Gastrocnemius medialis (tissue), 4 donors: ENCODE results near the gene SLC4A2. TPM values are rescaled to one million over a fixed set of nuclear protein-coding genes. Genes with fewer than 3 reads are reported as not detected.

Experiments used
- ATAC-seq, 2 donors: fragments of 150-250 bp; one replicate each; pipeline ENCODE4 v1.9.1; 2016
- DNase-seq, 2 donors: peaks; one replicate each; pipeline ENCODE4 v3.0.0-alpha.2; 2019
- H3K27ac ChIP-seq, 4 donors: fragments of 200-600 bp; sonication (generic); 1 replicate in 1 of 4; 2 replicates in 3 of 4; pipeline ENCODE4 v1.5.1; 2016 to 2018; ENCODE audit warnings: mild to moderate bottlenecking in 2 of 4, moderate library complexity in 1 of 4
- H3K27me3 ChIP-seq, 3 donors: fragments of 200-600 bp; sonication (generic) in 2 of 3; 1 replicate in 1 of 3; 2 replicates in 2 of 3; pipeline versions ENCODE4 v1.5.1 to v1.6.0; 2016 to 2019; ENCODE audit warnings: mild to moderate bottlenecking in 1 of 3, moderate library complexity in 1 of 3
- H3K36me3 ChIP-seq, 2 donors: fragments of 200-600 bp; sonication (generic) in 1 of 2; one replicate each; pipeline ENCODE4 v1.5.1; 2017 to 2018
- H3K4me1 ChIP-seq, 2 donors: fragments of 200-600 bp; sonication (generic) in 1 of 2; one replicate each; pipeline ENCODE4 v1.5.1; 2016 to 2017; ENCODE audit warnings: mild to moderate bottlenecking in 2 of 2
- H3K4me3 ChIP-seq, 4 donors: fragments of 200-600 bp; sonication (generic) in 3 of 4; 1 replicate in 1 of 4; 2 replicates in 3 of 4; pipeline ENCODE4 v1.5.1; 2016 to 2019; ENCODE audit warnings: mild to moderate bottlenecking in 2 of 4
- H3K9me3 ChIP-seq, 3 donors: fragments of 200-600 bp; sonication (generic) in 2 of 3; 1 replicate in 1 of 3; 2 replicates in 2 of 3; pipeline ENCODE4 v1.5.1; 2016 to 2019
- POLR2A ChIP-seq, 2 donors: fragments of 450-650 bp; IDR thresholded peaks; one replicate each; pipeline ENCODE4 v1.6.1; 2017; ENCODE audit warnings: antibody characterized with exemption in 2 of 2, mild to moderate bottlenecking in 2 of 2, moderate library complexity in 2 of 2
- in situ Hi-C, 4 donors: fragments of 200-750 bp; cut with MboI; loops; one replicate each; pipeline versions ENCODE4 v1.15.0 to v1.8.0; 2017; ENCODE audit warnings: low sequenced_read_pairs in 4 of 4
- intact Hi-C: fragments of 100-400 bp; cut with DNase I; formaldehyde crosslinking; loops from one replicate; pipeline ENCODE4 v1.15.1; 2023; ENCODE audit warnings: low total_unique reads
- total RNA-seq, 4 donors: library from RNA; depleted of rRNA; stranded (reverse); fragments of >200 nt; gene quantifications; one replicate each; pipeline versions ENCODE4 v1.1.0 to v1.2.3, GENCODE V29; 2016
- TF ChIP-seq, protein P1 (sequence below), 5 experiments: fragments of 450-650 bp in 3 of 5; fragments of 200-600 bp in 2 of 5; sonication (generic) in 2 of 5; IDR thresholded peaks in 4 of 5; conservative IDR thresholded peaks in 1 of 5; 1 replicate in 4 of 5; 2 replicates in 1 of 5; pipeline ENCODE4 v1.5.1; 2016 to 2019; ENCODE audit warnings: antibody characterized with exemption in 5 of 5, mild to moderate bottlenecking in 3 of 5, moderate library complexity in 3 of 5

The SLC4A2 gene
- total RNA-seq, 4 donors from 2014 or later = 27.5 to 39.6 (median 33.0) TPM

DNA sequence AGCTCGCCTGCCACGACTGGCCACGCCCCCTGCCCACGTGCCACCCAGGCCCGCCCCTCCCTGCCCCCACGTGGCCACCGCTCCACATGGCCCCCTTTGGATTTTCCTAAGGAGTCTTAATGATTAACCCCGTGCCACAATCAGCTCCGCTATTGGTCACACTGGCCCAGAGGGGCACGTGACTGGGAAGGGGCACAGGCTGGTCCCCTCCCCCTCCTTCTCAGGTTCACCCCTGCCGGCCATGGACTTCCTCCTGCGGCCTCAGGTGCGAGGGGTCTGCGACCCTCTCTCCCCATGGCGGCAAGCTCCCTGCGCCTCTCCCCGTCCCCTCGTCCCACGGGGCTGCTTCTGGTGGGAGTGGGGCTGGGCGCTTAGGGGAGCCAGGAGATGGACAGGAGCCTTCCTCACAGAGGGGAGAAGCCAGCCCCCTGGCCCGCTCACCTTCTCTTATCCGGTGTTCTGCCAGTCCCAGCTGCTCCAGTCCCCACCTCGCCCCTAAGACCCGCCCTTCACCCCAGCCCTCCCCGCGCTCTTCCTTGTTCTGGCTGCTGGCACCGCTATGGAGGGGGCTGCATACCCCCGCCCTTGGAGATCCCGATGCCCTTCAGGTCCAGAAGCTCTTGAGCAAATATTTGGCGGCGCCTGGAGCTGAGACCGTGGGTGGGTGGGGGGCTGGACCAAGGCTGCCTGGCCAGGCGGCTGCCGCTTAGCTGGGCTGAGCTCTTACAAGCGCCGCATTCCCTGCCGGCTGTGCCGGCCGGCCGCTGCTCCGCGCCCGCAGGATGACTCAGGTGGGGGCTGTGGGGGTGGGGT lies 3.2 kb downstream of the SLC4A2 start:
- intact Hi-C loops (no loop called here), in situ Hi-C loops (no loop called here)
- H3K27ac ChIP-seq = peak overlapping the region; percentile 54 to 76 (median 71)
- peaks cover 0 to 31% of the 10 kb centered on the region in 2 donors for H3K36me3 ChIP-seq
- peaks cover 13 to 36% of the 10 kb centered on the region in 2 donors for H3K4me1 ChIP-seq
- DNase-seq = no peak
- TF ChIP-seq, protein P1, sequence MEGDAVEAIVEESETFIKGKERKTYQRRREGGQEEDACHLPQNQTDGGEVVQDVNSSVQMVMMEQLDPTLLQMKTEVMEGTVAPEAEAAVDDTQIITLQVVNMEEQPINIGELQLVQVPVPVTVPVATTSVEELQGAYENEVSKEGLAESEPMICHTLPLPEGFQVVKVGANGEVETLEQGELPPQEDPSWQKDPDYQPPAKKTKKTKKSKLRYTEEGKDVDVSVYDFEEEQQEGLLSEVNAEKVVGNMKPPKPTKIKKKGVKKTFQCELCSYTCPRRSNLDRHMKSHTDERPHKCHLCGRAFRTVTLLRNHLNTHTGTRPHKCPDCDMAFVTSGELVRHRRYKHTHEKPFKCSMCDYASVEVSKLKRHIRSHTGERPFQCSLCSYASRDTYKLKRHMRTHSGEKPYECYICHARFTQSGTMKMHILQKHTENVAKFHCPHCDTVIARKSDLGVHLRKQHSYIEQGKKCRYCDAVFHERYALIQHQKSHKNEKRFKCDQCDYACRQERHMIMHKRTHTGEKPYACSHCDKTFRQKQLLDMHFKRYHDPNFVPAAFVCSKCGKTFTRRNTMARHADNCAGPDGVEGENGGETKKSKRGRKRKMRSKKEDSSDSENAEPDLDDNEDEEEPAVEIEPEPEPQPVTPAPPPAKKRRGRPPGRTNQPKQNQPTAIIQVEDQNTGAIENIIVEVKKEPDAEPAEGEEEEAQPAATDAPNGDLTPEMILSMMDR (IDR thresholded peaks at IDR 0.05 in 4 of 5, conservative IDR thresholded peaks at IDR 0.05 in 1 of 5) = no peak
- no peak for TF ChIP-seq POLR2A (IDR thresholded peaks at IDR 0.05)
- peak overlapping the region in 2 of 4 donors; percentile 29 to 35 for H3K4me3 ChIP-seq
- ATAC-seq = no peak
- no peaks in the 10 kb centered on the region for H3K9me3 ChIP-seq
- H3K27me3 ChIP-seq = no peaks in the 10 kb centered on the region

DNA sequence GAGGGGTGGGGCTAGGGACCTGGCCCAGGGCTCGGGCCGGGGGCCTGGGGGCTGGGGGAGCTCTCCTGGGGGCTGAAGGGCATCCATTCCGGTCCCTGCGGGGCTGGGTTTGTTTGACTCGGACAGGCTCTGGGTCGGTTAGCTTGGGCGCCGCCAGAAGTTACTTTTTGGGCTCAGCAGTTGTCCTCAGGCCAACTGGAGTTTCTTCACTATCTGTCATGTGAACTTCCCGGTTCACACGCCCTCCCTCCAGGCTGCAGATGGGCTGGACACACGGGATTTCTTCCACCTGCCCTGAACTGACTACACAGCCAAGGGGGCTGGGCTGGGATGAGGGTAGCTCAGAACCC lies 3.8 kb downstream of the SLC4A2 start:
- no peaks in the 10 kb centered on the region for H3K27me3 ChIP-seq
- in situ Hi-C loops (no loop called here), intact Hi-C loops (no loop called here)
- peaks cover 13 to 35% of the 10 kb centered on the region in 2 donors for H3K4me1 ChIP-seq
- peak; percentile 23 to 27 for ATAC-seq
- peak overlapping the region; percentile 54 to 76 (median 71) for H3K27ac ChIP-seq
- DNase-seq = peak in 1 of 2 donors; percentile 65
- H3K4me3 ChIP-seq = peak overlapping the region in 2 of 4 donors; percentile 29 to 35
- TF ChIP-seq, protein P1 (IDR thresholded peaks at IDR 0.05 in 4 of 5, conservative IDR thresholded peaks at IDR 0.05 in 1 of 5) = no peak
- no peak for TF ChIP-seq POLR2A (IDR thresholded peaks at IDR 0.05)
- peaks cover 0 to 36% of the 10 kb centered on the region in 2 donors for H3K36me3 ChIP-seq
- H3K9me3 ChIP-seq = no peaks in the 10 kb centered on the region

DNA sequence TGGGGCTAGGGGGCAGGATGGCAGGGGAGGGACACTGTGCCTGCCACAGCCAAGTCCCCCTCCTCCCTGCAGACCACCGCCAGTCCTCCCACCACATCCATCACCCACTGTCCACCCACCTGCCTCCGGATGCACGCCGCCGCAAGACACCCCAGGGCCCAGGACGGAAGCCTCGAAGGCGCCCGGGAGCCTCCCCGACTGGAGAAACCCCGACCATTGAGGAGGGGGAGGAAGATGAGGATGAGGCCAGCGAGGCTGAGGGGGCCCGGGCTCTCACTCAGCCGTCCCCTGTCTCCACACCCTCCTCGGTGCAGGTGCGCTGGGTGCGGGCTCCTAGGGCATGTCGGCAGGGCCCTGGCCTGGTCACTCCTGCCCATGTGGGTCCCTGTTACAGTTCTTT lies 5.1 kb downstream of the SLC4A2 start:
- ATAC-seq = no peak
- no peak overlapping the region for H3K4me3 ChIP-seq
- no peaks in the 10 kb centered on the region for H3K9me3 ChIP-seq
- no peak overlapping the region for H3K27ac ChIP-seq
- intact Hi-C loops (no loop called here), in situ Hi-C loops (no loop called here)
- DNase-seq = no peak
- peaks cover 0 to 43% of the 10 kb centered on the region in 2 donors for H3K36me3 ChIP-seq
- no peaks in the 10 kb centered on the region for H3K27me3 ChIP-seq
- peaks cover 8 to 27% of the 10 kb centered on the region in 2 donors for H3K4me1 ChIP-seq
- TF ChIP-seq, protein P1 (IDR thresholded peaks at IDR 0.05 in 4 of 5, conservative IDR thresholded peaks at IDR 0.05 in 1 of 5) = no peak
- no peak for TF ChIP-seq POLR2A (IDR thresholded peaks at IDR 0.05)

DNA sequence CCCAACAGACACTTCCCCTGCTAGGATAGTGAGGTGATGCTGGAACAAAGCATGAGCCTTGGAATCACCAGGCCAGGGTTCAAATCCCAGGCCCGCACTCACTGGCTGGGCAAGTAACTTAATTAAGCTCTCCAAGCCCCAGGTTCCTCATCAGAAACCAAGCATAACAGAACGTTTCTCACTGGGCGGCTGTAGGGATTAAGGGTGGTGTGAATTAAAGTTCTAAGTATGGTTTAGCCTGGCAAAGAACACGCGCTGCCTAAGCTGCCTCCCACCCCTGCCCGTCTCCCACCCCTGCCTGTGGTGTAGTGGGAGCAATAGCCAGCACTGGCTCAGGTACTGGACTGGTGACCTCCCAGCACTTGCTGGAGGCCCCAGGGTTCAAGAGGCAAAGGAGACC lies 5.6 kb downstream of the SLC4A2 start:
- no peak for ATAC-seq
- H3K27ac ChIP-seq = no peak overlapping the region
- H3K4me1 ChIP-seq = peaks cover 8 to 26% of the 10 kb centered on the region in 2 donors
- intact Hi-C loops = no loop called here
- no peak overlapping the region for H3K4me3 ChIP-seq
- DNase-seq = no peak
- TF ChIP-seq, protein P1 (IDR thresholded peaks at IDR 0.05 in 4 of 5, conservative IDR thresholded peaks at IDR 0.05 in 1 of 5) = no peak
- TF ChIP-seq POLR2A (IDR thresholded peaks at IDR 0.05) = no peak
- no peaks in the 10 kb centered on the region for H3K9me3 ChIP-seq
- peaks cover 0 to 49% of the 10 kb centered on the region in 2 donors for H3K36me3 ChIP-seq
- no peaks in the 10 kb centered on the region for H3K27me3 ChIP-seq
- in situ Hi-C loops = no loop called here
